ENCODE data around the gene ANKS1A.

GRCh38 chr6:35059596-35060345, 170.7 kb downstream of the ANKS1A start:
- TF ChIP-seq CTCF (IDR thresholded peaks at IDR 0.05) (no peak), GABPA (IDR thresholded peaks at IDR 0.05; ENCODE audit: low read depth) (no peak), TCF12 (IDR thresholded peaks at IDR 0.05) (no peak), FOXJ3 (CRISPR knock-in tag; IDR thresholded peaks at IDR 0.05) (no peak), ELF1 (IDR thresholded peaks at IDR 0.05) (no peak), JUND (IDR thresholded peaks at IDR 0.05) (no peak), POLR2AphosphoS5 (IDR thresholded peaks at IDR 0.05; ENCODE audit: low read depth, low read length) (no peak), RFX5 (IDR thresholded peaks at IDR 0.05; ENCODE audit: low read length) (no peak), TAF1 (IDR thresholded peaks at IDR 0.05; ENCODE audit: borderline replicate concordance, low read depth, low read length) (no peak), YY1 (IDR thresholded peaks at IDR 0.05; ENCODE audit: low read depth) (no peak), EP300 (IDR thresholded peaks at IDR 0.05; ENCODE audit: borderline replicate concordance in 1 of 2, low read depth in 1 of 2, low read length in 1 of 2) (no peak), NFIC (IDR thresholded peaks at IDR 0.05; ENCODE audit: borderline replicate concordance) (no peak), MAX (IDR thresholded peaks at IDR 0.05; ENCODE audit: low read depth) (no peak), EZH2phosphoT487 (IDR thresholded peaks at IDR 0.05; ENCODE audit: borderline replicate concordance, low read depth) (no peak)
